ENCODE data around the gene ZMYND15. TPM values are rescaled to one million over a fixed set of nuclear protein-coding genes. Genes with fewer than 3 reads are reported as not detected.

ZMYND15 gene
- total and polyA plus RNA-seq, 2 experiments from 2014 or later, result 0.32 to 1.4 TPM

DNA sequence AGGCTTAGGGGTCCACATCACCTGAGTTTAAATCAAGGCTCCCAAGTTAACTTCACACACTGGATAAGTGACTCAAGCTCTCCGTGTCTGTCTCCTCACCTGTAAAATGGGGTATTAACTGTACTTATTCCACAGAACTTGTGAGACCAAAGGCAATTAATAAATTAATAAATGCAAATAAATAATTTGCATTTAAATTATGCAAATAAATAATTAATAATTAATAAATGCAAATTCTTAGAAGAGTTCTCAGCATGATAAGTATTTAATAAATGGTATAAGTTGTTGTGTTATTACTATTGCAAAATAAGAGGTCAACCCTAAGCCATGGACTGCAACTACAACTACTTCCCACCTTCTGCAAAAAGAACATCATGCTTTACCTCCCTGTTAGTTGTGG is 13.8 kb downstream of the ZMYND15 start:
- Histone ChIP-seq H3K79me2 (replicated peaks; ENCODE audit: insufficient read depth) (no peaks in the 10 kb centered on the region), H3K9me2 (ENCODE audit: insufficient read depth) (no peaks in the 10 kb centered on the region), H3K27ac (ENCODE audit: low read depth) (no peak overlapping the region), H3K27me3 (ENCODE audit: insufficient read depth) (no peaks in the 10 kb centered on the region), H4K20me1 (replicated peaks; ENCODE audit: insufficient read depth) (no peaks in the 10 kb centered on the region), H2AFZ (no peak overlapping the region), H3K4me1 (ENCODE audit: insufficient read depth) (peaks cover 5% of the 10 kb centered on the region), H3K4me2 (no peak overlapping the region), H3K4me3 (no peak overlapping the region), H3F3A (replicated peaks; ENCODE audit: low read depth) (no peaks in the 10 kb centered on the region), H3K36me3 (ENCODE audit: insufficient read depth) (no peaks in the 10 kb centered on the region)
- Mint-ChIP-seq H3K9me3 (no peaks in the 10 kb centered on the region), H3K27me3 (ENCODE audit: insufficient read depth, low read depth, poor library complexity) (peaks cover 3% of the 10 kb centered on the region), H3K4me3 (no peak overlapping the region), H3K27ac (no peak overlapping the region), H3K36me3 (ENCODE audit: low read depth) (no peaks in the 10 kb centered on the region), H3K4me1 (peaks cover 10% of the 10 kb centered on the region)
- no peak for TF ChIP-seq CTCF (conservative IDR thresholded peaks at IDR 0.05; ENCODE audit: low read depth in 2 of 2)
- TF ChIP-seq EZH2phosphoT487 (IDR thresholded peaks at IDR 0.05; ENCODE audit: unreplicated experiment), result no peak
- TF ChIP-seq ZNF331 (CRISPR knock-in tag; IDR thresholded peaks at IDR 0.05; ENCODE audit: low read depth), result no peak
- TF ChIP-seq JUNB (IDR thresholded peaks at IDR 0.05; ENCODE audit: unreplicated experiment), result no peak
- TF ChIP-seq POLR2AphosphoS5 (IDR thresholded peaks at IDR 0.05; ENCODE audit: low read depth), result no peak
- TF ChIP-seq STAT1 (IDR thresholded peaks at IDR 0.05; ENCODE audit: unreplicated experiment), result no peak
- TF ChIP-seq ZNF114 (CRISPR knock-in tag; IDR thresholded peaks at IDR 0.05), result no peak
- TF ChIP-seq, protein P1, sequence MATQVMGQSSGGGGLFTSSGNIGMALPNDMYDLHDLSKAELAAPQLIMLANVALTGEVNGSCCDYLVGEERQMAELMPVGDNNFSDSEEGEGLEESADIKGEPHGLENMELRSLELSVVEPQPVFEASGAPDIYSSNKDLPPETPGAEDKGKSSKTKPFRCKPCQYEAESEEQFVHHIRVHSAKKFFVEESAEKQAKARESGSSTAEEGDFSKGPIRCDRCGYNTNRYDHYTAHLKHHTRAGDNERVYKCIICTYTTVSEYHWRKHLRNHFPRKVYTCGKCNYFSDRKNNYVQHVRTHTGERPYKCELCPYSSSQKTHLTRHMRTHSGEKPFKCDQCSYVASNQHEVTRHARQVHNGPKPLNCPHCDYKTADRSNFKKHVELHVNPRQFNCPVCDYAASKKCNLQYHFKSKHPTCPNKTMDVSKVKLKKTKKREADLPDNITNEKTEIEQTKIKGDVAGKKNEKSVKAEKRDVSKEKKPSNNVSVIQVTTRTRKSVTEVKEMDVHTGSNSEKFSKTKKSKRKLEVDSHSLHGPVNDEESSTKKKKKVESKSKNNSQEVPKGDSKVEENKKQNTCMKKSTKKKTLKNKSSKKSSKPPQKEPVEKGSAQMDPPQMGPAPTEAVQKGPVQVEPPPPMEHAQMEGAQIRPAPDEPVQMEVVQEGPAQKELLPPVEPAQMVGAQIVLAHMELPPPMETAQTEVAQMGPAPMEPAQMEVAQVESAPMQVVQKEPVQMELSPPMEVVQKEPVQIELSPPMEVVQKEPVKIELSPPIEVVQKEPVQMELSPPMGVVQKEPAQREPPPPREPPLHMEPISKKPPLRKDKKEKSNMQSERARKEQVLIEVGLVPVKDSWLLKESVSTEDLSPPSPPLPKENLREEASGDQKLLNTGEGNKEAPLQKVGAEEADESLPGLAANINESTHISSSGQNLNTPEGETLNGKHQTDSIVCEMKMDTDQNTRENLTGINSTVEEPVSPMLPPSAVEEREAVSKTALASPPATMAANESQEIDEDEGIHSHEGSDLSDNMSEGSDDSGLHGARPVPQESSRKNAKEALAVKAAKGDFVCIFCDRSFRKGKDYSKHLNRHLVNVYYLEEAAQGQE (IDR thresholded peaks at IDR 0.05; ENCODE audit: unreplicated experiment), result no peak
- TF ChIP-seq CREB1 (CRISPR knock-in tag; IDR thresholded peaks at IDR 0.05; ENCODE audit: low read depth), result no peak
- TF ChIP-seq, protein P2, sequence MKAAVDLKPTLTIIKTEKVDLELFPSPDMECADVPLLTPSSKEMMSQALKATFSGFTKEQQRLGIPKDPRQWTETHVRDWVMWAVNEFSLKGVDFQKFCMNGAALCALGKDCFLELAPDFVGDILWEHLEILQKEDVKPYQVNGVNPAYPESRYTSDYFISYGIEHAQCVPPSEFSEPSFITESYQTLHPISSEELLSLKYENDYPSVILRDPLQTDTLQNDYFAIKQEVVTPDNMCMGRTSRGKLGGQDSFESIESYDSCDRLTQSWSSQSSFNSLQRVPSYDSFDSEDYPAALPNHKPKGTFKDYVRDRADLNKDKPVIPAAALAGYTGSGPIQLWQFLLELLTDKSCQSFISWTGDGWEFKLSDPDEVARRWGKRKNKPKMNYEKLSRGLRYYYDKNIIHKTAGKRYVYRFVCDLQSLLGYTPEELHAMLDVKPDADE (IDR thresholded peaks at IDR 0.05), result no peak
- no peak for TF ChIP-seq NANOG (IDR thresholded peaks at IDR 0.05; ENCODE audit: borderline replicate concordance)
- TF ChIP-seq, protein P3, sequence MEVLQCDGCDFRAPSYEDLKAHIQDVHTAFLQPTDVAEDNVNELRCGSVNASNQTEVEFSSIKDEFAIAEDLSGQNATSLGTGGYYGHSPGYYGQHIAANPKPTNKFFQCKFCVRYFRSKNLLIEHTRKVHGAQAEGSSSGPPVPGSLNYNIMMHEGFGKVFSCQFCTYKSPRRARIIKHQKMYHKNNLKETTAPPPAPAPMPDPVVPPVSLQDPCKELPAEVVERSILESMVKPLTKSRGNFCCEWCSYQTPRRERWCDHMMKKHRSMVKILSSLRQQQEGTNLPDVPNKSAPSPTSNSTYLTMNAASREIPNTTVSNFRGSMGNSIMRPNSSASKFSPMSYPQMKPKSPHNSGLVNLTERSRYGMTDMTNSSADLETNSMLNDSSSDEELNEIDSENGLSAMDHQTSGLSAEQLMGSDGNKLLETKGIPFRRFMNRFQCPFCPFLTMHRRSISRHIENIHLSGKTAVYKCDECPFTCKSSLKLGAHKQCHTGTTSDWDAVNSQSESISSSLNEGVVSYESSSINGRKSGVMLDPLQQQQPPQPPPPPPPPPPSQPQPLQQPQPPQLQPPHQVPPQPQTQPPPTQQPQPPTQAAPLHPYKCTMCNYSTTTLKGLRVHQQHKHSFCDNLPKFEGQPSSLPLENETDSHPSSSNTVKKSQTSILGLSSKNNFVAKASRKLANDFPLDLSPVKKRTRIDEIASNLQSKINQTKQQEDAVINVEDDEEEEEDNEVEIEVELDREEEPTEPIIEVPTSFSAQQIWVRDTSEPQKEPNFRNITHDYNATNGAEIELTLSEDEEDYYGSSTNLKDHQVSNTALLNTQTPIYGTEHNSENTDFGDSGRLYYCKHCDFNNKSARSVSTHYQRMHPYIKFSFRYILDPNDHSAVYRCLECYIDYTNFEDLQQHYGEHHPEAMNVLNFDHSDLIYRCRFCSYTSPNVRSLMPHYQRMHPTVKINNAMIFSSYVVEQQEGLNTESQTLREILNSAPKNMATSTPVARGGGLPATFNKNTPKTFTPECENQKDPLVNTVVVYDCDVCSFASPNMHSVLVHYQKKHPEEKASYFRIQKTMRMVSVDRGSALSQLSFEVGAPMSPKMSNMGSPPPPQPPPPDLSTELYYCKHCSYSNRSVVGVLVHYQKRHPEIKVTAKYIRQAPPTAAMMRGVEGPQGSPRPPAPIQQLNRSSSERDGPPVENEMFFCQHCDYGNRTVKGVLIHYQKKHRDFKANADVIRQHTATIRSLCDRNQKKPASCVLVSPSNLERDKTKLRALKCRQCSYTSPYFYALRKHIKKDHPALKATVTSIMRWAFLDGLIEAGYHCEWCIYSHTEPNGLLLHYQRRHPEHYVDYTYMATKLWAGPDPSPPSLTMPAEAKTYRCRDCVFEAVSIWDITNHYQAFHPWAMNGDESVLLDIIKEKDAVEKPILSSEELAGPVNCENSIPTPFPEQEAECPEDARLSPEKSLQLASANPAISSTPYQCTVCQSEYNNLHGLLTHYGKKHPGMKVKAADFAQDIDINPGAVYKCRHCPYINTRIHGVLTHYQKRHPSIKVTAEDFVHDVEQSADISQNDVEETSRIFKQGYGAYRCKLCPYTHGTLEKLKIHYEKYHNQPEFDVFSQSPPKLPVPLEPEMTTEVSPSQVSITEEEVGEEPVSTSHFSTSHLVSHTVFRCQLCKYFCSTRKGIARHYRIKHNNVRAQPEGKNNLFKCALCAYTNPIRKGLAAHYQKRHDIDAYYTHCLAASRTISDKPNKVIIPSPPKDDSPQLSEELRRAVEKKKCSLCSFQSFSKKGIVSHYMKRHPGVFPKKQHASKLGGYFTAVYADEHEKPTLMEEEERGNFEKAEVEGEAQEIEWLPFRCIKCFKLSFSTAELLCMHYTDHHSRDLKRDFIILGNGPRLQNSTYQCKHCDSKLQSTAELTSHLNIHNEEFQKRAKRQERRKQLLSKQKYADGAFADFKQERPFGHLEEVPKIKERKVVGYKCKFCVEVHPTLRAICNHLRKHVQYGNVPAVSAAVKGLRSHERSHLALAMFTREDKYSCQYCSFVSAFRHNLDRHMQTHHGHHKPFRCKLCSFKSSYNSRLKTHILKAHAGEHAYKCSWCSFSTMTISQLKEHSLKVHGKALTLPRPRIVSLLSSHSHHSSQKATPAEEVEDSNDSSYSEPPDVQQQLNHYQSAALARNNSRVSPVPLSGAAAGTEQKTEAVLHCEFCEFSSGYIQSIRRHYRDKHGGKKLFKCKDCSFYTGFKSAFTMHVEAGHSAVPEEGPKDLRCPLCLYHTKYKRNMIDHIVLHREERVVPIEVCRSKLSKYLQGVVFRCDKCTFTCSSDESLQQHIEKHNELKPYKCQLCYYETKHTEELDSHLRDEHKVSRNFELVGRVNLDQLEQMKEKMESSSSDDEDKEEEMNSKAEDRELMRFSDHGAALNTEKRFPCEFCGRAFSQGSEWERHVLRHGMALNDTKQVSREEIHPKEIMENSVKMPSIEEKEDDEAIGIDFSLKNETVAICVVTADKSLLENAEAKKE (CRISPR knock-in tag; IDR thresholded peaks at IDR 0.05), result no peak
- no peak for TF ChIP-seq EZH2 (IDR thresholded peaks at IDR 0.05; ENCODE audit: low read depth, unreplicated experiment)
- DNase-seq (ENCODE audit: low spot score), result no peak
- no peak for ATAC-seq

All from GM23338 (cell line).